Liver (tissue), 3 donors: Measurements from ENCODE around the gene TMEM127.

Experiments
- HNF4G ChIP-seq: IDR thresholded peaks from 2 replicates; pipeline ENCODE4 v1.6.1; 2016; ENCODE audit warnings: antibody characterized with exemption
- JUND ChIP-seq, 2 donors: IDR thresholded peaks; 2 replicates each; pipeline ENCODE4 v1.6.1; 2016; ENCODE audit warnings: antibody characterized with exemption in 2 of 2
- RAD21 ChIP-seq, 2 donors: IDR thresholded peaks; 2 replicates each; pipeline ENCODE4 v1.6.1; 2016; ENCODE audit warnings: antibody characterized with exemption in 2 of 2, mild to moderate bottlenecking in 2 of 2
- RXRA ChIP-seq, 2 donors: IDR thresholded peaks; 2 replicates each; pipeline ENCODE4 v1.6.1; 2017 to 2018; ENCODE audit warnings: antibody characterized with exemption in 2 of 2, mild to moderate bottlenecking in 1 of 2
- SP1 ChIP-seq: IDR thresholded peaks from 2 replicates; pipeline ENCODE4 v1.6.1; 2018; ENCODE audit warnings: antibody characterized with exemption, mild to moderate bottlenecking
- YY1 ChIP-seq: IDR thresholded peaks from 2 replicates; pipeline ENCODE4 v1.6.1; 2016; ENCODE audit warnings: antibody characterized with exemption, mild to moderate bottlenecking
- TF ChIP-seq, protein P1 (sequence below): fragments of 150-350 bp; IDR thresholded peaks from 2 replicates; pipeline ENCODE4 v1.5.1; 2017; ENCODE audit warnings: improper control_type of control experiment, low read depth, low read length; ENCODE audit not compliant: missing input control
- TF ChIP-seq, protein P2 (sequence below): IDR thresholded peaks from 2 replicates; pipeline ENCODE4 v1.6.1; 2016; ENCODE audit warnings: antibody characterized with exemption
- TF ChIP-seq, protein P3 (sequence below): IDR thresholded peaks from 2 replicates; pipeline ENCODE4 v1.6.1; 2016; ENCODE audit warnings: antibody characterized with exemption
- TF ChIP-seq, protein P4 (sequence below): IDR thresholded peaks from 2 replicates; pipeline ENCODE4 v1.6.1; 2016; ENCODE audit warnings: antibody characterized with exemption, mild to moderate bottlenecking
- donor health status: healthy.
- donor health status: healthy.

DNA sequence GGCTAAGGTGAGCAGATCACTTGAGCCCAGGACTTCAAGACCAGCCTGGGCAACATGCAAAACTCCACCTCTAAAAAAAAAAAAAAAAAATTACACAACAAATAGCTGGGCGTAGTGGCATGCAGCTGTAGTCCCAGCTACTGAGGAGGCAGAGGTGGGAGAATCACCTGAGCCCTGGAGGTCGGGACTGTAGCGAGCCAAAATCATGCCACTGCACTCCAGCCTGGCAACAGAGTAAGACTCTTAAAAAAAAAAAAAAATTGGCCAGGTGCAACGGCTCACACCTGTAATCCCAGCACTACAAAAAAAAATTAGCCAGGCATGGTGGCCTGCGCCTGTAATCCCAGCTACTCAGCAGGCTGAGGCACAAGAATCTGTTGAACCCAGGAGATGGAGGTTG, 64.5 kb downstream of the TMEM127 start:
- TF ChIP-seq, protein P1, sequence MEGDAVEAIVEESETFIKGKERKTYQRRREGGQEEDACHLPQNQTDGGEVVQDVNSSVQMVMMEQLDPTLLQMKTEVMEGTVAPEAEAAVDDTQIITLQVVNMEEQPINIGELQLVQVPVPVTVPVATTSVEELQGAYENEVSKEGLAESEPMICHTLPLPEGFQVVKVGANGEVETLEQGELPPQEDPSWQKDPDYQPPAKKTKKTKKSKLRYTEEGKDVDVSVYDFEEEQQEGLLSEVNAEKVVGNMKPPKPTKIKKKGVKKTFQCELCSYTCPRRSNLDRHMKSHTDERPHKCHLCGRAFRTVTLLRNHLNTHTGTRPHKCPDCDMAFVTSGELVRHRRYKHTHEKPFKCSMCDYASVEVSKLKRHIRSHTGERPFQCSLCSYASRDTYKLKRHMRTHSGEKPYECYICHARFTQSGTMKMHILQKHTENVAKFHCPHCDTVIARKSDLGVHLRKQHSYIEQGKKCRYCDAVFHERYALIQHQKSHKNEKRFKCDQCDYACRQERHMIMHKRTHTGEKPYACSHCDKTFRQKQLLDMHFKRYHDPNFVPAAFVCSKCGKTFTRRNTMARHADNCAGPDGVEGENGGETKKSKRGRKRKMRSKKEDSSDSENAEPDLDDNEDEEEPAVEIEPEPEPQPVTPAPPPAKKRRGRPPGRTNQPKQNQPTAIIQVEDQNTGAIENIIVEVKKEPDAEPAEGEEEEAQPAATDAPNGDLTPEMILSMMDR = no peak
- TF ChIP-seq, protein P2, sequence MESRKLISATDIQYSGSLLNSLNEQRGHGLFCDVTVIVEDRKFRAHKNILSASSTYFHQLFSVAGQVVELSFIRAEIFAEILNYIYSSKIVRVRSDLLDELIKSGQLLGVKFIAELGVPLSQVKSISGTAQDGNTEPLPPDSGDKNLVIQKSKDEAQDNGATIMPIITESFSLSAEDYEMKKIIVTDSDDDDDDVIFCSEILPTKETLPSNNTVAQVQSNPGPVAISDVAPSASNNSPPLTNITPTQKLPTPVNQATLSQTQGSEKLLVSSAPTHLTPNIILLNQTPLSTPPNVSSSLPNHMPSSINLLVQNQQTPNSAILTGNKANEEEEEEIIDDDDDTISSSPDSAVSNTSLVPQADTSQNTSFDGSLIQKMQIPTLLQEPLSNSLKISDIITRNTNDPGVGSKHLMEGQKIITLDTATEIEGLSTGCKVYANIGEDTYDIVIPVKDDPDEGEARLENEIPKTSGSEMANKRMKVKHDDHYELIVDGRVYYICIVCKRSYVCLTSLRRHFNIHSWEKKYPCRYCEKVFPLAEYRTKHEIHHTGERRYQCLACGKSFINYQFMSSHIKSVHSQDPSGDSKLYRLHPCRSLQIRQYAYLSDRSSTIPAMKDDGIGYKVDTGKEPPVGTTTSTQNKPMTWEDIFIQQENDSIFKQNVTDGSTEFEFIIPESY = no peak
- TF ChIP-seq HNF4G (no peak), JUND (IDR thresholded peaks at IDR 0.05) (no peak), RXRA (IDR thresholded peaks at IDR 0.05) (no peak), SP1 (no peak), YY1 (no peak), RAD21 (IDR thresholded peaks at IDR 0.05) (no peak)
- TF ChIP-seq, protein P3, sequence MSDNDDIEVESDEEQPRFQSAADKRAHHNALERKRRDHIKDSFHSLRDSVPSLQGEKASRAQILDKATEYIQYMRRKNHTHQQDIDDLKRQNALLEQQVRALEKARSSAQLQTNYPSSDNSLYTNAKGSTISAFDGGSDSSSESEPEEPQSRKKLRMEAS = no peak
- TF ChIP-seq, protein P4, sequence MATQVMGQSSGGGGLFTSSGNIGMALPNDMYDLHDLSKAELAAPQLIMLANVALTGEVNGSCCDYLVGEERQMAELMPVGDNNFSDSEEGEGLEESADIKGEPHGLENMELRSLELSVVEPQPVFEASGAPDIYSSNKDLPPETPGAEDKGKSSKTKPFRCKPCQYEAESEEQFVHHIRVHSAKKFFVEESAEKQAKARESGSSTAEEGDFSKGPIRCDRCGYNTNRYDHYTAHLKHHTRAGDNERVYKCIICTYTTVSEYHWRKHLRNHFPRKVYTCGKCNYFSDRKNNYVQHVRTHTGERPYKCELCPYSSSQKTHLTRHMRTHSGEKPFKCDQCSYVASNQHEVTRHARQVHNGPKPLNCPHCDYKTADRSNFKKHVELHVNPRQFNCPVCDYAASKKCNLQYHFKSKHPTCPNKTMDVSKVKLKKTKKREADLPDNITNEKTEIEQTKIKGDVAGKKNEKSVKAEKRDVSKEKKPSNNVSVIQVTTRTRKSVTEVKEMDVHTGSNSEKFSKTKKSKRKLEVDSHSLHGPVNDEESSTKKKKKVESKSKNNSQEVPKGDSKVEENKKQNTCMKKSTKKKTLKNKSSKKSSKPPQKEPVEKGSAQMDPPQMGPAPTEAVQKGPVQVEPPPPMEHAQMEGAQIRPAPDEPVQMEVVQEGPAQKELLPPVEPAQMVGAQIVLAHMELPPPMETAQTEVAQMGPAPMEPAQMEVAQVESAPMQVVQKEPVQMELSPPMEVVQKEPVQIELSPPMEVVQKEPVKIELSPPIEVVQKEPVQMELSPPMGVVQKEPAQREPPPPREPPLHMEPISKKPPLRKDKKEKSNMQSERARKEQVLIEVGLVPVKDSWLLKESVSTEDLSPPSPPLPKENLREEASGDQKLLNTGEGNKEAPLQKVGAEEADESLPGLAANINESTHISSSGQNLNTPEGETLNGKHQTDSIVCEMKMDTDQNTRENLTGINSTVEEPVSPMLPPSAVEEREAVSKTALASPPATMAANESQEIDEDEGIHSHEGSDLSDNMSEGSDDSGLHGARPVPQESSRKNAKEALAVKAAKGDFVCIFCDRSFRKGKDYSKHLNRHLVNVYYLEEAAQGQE = no peak
